ENCODE data around the gene MCRIP2. TPM values are rescaled to one million over a fixed set of nuclear protein-coding genes. Genes with fewer than 3 reads are reported as not detected.

MCRIP2 gene
- total and polyA plus RNA-seq, 2 of the 8 experiments (the other 6 are each of a cell fraction or from before 2014, with no cell fraction given) = 45.4 to 75.5 TPM

GRCh38 chr16:616733-617586, 24.7 kb upstream of the MCRIP2 start:
- Histone ChIP-seq H3K9ac (replicated peaks in 1 of 4; ENCODE audit: extremely low read depth in 1 of 4, low read depth in 3 of 4, low read length in 3 of 4) (no peak overlapping the region), H3K14ac (ENCODE audit: insufficient read length) (no peak overlapping the region), H3K9me3 (ENCODE audit: insufficient read depth in 2 of 2, low read depth in 1 of 2, low read length in 1 of 2) (no peaks in the 10 kb centered on the region), H3K4ac (replicated peaks; ENCODE audit: insufficient read length, low read depth, low read length) (no peak overlapping the region), H3K27me3 (replicated peaks in 1 of 4; ENCODE audit: control insufficient read depth in 3 of 4, extremely low read depth in 1 of 4, insufficient read depth in 3 of 4, low read length in 3 of 4) (no peaks in the 10 kb centered on the region), H3K79me2 (ENCODE audit: control insufficient read depth in 1 of 2, insufficient read depth in 2 of 2, low read length in 2 of 2) (no peaks in the 10 kb centered on the region), H4K91ac (replicated peaks; ENCODE audit: insufficient read length, low read length) (no peak overlapping the region), H2BK5ac (ENCODE audit: low read depth, low read length) (no peak overlapping the region), H2BK120ac (replicated peaks; ENCODE audit: low read depth, low read length) (no peak overlapping the region), H4K8ac (ENCODE audit: extremely low read depth, insufficient read depth, low read length) (no peak overlapping the region), H3K18ac (ENCODE audit: extremely low read depth, low read length) (no peak overlapping the region), H3K27ac (ENCODE audit: low read depth, low read length) (no peak overlapping the region), H3K23me2 (ENCODE audit: low read depth, low read length) (no peaks in the 10 kb centered on the region), H2BK15ac (ENCODE audit: low read length) (no peak overlapping the region), H3K4me1 (replicated peaks in 1 of 4; ENCODE audit: control insufficient read depth in 3 of 4, insufficient read depth in 4 of 4, low read length in 3 of 4) (peaks cover 0 to 5% (median under 1%) of the 10 kb centered on the region in 4 experiments; a peak in 2 of 7 replicates), H2BK12ac (ENCODE audit: low read depth, low read length) (no peak overlapping the region), H3K4me2 (ENCODE audit: insufficient read depth in 1 of 2, low read depth in 2 of 2, low read length in 2 of 2) (no peak overlapping the region), H3K36me3 (ENCODE audit: control insufficient read depth in 2 of 4, insufficient read depth in 4 of 4, low read length in 3 of 4) (no peaks in the 10 kb centered on the region; a peak in 1 of 8 replicates), H3K56ac (replicated peaks; ENCODE audit: insufficient read length, low read depth, low read length) (no peak overlapping the region), H3K4me3 (ENCODE audit: extremely low read depth in 1 of 4, insufficient read depth in 2 of 4, low read depth in 3 of 4, low read length in 4 of 4) (no peak overlapping the region), H4K20me1 (replicated peaks in 1 of 2; ENCODE audit: control insufficient read depth in 1 of 2, insufficient read depth in 2 of 2, low read length in 2 of 2) (peaks cover 4% of the 10 kb centered on the region in 2 experiments), H3K23ac (ENCODE audit: insufficient read length) (no peak overlapping the region), H2AFZ (ENCODE audit: low read length) (no peak overlapping the region), H2BK20ac (ENCODE audit: low read length) (no peak overlapping the region), H2AK5ac (ENCODE audit: low read depth, low read length) (no peak overlapping the region), H3K79me1 (ENCODE audit: low read depth, low read length) (peaks cover 6% of the 10 kb centered on the region), H4K5ac (ENCODE audit: insufficient read length, low read depth, low read length) (no peak overlapping the region)
- ChIA-PET CTCF (ENCODE audit: partially characterized antibody) (interaction anchor here (1.3 to 2.5 kb wide), 2 partner anchors 11 to 17 kb away, joined by 3 to 7 read pairs; no protein-coding TSS in a partner anchor), POLR2A (ENCODE audit: partially characterized antibody) (no interaction called here)
- no peak for DNase-seq (ENCODE audit: low read depth in 1 of 2, low spot score in 2 of 2)
- WGBS, 2 experiments (ENCODE audit: extremely low coverage in 1 of 2, insufficient coverage in 1 of 2, insufficient read length in 1 of 2, insufficient replicate concordance in 2 of 2, low coverage in 1 of 2, low lambda C conversion rate in 2 of 2, missing lambda C conversion rate in 1 of 2) = 94% methylated on average over 33 of the region's 39 CpGs; no CpG with 5 or more reads in 1 of the 2 experiments
- no peak for FAIRE-seq
- TF ChIP-seq SP2 (IDR thresholded peaks at IDR 0.05; ENCODE audit: low read length) (no peak), ZNF274 (IDR thresholded peaks at IDR 0.05; ENCODE audit: borderline replicate concordance, extremely low read depth, low read length) (no peak), USF2 (IDR thresholded peaks at IDR 0.05; ENCODE audit: low read length) (no peak), RBBP5 (IDR thresholded peaks at IDR 0.05; ENCODE audit: borderline replicate concordance, low read depth, low read length) (no peak), GTF2F1 (IDR thresholded peaks at IDR 0.05; ENCODE audit: borderline replicate concordance, low read depth, low read length) (no peak), TAF7 (optimal IDR thresholded peaks at IDR 0.05; ENCODE audit: borderline replicate concordance, low read depth, low read length) (no peak), ATF3 (IDR thresholded peaks at IDR 0.05; ENCODE audit: insufficient read depth, low read depth, low read length) (no peak), CHD2 (IDR thresholded peaks at IDR 0.05; ENCODE audit: low read length) (no peak), MAFK (IDR thresholded peaks at IDR 0.05; ENCODE audit: low read depth, low read length) (no peak), SIRT6 (IDR thresholded peaks at IDR 0.05; ENCODE audit: low read length) (no peak), KDM4A (IDR thresholded peaks at IDR 0.05; ENCODE audit: low read depth, low read length, severe bottlenecking) (no peak)

Data from H1 (cell line).